GM21360 (cell line): ENCODE results near the gene CMIP.

ENCODE experiments used
- ATAC-seq: cut with Tn5 transposase; IDR thresholded peaks from one replicate; pipeline ENCODE4 v1.9.1; 2021; ENCODE audit warnings: mild to moderate bottlenecking, moderate library complexity; ENCODE audit not compliant: unreplicated experiment

The CMIP gene

DNA sequence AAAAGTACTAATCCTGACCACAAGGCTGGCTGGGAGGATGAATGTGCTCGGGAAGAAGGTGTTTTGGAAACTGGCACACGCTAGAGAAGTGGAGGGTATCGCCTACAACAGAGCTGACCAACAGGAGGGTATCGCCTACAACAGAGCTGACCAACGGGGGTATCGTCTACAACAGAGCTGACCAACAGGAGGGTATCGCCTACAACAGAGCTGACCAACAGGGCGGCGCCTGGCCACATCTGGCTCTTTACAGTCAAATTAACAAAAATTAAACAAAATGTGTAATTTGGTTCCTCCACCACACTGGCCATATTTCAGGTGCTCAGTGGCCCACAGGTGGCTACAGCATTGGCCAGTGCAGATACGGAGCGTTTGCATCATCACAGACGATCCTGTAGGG, 153.5 kb downstream of the CMIP start:
- no peak for ATAC-seq

DNA sequence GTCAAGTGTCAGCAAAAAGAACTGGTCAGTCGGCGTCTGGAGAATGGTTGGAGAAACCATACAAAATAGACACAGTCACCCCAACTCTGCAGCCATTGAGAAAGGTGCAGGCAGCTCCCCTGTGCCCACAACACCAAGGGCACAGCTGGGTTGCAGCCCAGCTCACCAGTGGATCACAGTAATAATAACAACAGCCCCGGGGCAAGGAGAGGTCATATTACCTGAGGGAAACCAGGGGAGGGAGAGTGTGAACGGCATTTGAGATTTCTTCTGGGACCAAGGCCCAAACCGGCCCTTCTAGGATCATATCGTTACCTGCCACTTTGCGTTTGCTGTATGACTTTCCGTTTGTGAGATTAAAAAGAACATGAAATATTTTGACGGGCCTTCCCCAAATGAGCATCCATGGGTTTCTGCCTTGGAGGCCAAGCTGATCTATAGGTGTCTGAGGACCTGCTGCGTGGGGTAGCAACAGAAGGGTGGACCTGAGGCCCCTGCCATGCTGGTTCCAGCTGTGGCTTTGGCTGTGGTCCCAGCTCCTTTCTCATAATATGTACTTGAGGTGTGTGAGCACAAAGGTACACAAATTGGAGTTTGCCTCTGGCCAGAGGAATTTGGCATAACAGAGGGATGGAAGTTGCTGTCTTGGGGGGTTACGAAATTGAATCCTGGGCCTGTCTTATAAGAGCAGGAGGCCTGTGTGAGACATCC, 154.6 kb downstream of the CMIP start:
- no peak for ATAC-seq

DNA sequence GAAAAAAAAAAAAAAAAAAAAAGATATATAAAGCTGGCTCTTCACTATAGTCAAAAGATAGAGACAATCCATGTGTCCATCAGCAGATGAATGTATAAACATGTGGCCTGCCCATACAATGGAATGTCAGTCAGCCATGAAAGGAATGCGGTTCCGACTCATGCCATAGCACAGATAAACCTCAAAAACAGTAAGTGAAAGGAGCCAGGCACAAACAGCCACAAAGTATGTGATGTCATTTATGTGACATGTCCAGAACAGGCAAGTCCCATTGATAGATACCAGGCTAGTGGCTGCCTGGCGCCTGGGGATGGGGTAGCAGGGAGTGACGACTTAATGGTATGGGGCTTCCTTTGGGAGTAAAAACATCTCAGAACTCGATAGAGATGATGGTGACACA, 155.7 kb downstream of the CMIP start:
- no peak for ATAC-seq

DNA sequence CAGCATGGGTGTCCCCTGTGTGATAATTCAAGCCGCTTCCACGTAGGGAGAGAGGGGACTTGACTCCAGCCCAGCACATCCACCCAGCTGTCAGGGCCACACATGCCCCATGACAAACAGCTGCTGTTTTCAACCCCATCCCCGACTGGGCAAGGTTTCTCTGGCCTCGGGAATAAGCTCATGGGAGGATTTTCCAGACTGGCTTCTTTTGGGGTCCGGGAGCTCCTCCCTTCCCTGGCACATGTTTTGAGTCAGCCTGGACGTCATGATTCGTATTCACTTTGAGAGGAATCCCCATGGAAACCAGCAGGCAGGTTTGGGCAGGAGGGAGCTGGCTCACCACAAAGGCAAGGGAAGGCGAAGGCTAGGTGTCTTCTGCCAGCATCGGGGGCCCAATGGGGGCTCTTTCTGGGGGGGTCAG, 156.4 kb downstream of the CMIP start:
- no peak for ATAC-seq

DNA sequence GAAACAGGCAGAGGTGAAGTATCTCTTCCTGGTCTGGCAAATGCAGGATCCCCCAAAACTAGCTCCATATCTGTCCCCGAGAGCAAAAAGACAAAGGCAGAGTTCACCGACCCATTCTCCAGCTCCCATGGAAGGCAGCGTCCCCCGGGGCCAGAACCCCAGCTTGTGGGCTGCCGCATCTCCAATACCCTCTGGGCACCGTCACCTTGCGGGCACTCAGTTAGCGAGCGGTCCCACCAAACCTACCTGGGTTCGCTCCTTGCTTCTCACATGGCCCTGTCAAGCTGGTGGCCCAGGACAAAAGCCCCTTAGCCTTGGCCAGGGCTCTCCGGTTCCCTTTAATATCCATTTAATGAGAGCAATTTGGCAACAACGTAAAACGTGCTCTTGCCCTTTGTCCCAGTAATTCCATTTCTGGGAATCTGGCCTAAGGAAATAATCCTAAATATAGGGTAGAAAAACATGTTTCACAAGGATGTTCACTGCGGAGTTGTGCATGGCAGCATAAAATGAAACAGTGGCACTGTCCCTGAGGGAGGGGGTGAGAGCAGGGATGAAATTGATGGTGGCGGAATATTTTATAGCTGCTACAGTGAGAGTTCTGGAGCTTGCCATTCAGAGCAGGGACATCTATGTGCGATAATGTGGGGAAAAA, 157.1 kb downstream of the CMIP start:
- no peak for ATAC-seq

DNA sequence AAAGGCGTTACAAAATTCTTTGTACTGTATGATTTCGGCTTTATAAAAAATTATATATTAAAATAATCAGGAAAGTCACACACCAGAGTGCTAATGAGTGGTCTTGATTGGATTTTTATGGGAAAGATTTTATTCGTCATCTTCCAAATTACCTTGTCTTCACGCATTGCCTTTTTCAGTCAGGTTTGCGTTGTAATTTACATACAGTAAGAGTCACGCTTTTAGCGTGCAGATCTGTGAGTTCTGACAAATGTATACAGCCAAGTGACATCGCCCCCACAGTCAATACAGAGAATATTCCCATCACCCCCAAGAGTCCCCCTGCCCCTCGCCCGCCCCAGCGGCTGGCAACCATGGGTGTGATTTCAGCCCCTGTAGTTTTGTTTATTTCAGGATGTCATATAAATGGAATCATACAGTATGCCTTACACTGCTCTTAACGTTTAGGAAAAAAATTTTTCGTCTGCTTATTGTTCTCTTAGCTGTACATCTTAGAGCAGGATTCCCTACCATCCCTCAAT, 157.7 kb downstream of the CMIP start:
- no peak for ATAC-seq

DNA sequence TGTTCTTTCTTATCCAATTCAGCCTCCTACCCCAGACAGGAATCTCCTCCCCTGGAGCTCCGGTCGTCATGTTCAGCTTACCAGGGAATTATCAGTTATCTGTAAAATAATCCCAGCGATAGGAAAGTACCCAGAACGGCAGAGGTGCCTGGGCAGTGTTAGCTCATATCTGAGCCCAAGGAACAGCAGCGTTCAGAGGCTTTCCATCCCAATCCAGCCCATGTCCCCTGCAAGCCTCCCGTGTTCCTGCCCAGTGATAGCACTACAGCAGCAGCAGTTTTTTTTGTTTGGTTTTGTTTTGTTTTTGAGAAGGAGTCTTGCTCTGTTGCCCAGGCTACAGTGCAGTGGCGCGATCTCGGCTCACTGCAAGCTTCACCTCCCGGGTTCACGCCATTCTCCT, 158.2 kb downstream of the CMIP start:
- ATAC-seq = no peak

DNA sequence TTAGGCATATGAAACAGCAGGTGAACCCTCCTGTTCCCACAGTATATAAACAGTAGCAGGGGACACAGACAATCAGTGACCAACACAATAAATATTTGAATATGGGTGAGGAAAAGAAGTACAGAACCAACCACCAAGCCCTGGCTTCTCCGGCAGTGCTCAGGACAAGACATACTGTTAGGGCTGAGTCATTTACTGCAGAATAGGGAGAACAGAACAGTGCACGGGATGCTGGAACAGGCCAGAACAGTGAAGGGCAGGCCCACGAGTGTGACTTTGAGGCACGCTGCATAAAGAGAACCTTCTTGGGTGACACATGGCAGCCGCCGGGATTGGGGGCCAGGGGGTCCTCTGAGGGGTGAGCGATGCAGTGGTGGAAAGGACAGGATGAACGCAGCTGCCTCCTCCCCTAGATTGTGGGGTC, 160.4 kb downstream of the CMIP start:
- ATAC-seq = no peak

DNA sequence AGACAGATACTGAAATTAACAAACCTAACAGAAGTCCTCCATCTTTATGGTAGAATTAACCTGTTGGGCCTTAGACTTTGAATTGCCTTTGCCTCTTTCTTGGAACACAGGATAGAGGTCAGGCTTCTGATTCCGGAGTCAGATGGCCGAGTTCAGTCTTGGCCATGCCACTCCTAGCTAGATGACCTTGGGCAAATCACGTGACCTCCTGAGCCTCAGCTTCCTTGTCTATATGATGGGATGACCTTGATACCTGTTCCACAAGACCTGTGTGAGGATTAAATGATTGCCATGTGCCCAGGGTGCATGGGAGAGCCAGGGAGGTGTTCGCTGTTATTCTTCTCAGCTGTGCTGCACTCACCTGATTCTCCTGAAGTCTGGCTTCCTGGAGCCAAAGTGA, 161.4 kb downstream of the CMIP start:
- no peak for ATAC-seq

DNA sequence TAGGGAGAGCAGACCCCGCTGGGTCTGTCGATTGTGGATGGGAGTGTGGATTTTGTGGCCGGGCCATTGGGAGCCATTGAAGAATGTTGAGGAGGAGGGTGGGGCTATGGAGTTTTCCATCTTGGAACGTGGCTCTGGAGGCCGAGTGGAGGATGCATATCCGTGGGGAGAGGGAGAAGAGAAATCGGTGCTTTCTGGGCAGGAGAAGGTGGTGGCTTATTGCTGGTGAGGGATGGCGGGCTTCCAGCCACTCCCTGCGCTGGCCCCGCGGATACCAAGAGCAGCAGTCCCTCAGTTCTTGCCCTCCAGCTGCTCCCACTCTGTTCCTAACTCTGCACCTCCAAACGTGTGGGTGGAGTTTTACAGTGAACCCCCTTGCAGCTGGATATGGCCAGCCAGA, 162.4 kb downstream of the CMIP start:
- ATAC-seq = no peak

DNA sequence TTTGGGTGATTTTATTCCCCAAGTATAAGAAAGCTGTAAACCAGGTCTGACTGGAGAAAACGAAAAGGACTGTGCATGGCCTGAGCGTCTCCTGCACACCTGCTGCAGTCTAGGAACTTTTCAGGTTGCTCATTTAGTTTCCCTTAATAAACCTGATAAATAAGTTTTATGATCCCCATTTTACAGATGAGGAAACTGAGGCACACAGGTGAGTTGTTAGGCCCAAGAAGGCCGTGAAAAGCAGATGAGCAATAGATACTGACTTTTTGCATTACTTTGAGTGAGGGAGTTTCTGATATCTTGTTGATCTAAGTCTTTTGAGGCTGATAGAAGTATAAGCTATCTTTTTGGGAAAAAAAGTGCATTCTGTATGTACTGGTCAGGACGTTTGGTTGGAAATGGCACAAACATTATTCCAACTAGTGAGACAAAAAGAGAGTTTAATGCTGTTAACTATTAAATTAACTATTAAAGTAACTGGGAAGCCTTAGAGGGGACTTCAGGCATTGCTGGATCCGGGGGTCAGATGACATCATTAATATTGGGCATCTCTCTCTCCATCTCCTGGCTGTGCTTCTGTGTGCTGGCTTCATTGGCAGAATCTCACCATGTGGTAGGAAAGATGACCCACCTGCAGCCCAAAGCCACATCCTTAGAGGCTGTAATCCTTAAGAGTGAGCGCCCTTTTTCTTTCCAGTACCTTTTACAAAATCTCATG, 163.4 kb downstream of the CMIP start:
- no peak for ATAC-seq

DNA sequence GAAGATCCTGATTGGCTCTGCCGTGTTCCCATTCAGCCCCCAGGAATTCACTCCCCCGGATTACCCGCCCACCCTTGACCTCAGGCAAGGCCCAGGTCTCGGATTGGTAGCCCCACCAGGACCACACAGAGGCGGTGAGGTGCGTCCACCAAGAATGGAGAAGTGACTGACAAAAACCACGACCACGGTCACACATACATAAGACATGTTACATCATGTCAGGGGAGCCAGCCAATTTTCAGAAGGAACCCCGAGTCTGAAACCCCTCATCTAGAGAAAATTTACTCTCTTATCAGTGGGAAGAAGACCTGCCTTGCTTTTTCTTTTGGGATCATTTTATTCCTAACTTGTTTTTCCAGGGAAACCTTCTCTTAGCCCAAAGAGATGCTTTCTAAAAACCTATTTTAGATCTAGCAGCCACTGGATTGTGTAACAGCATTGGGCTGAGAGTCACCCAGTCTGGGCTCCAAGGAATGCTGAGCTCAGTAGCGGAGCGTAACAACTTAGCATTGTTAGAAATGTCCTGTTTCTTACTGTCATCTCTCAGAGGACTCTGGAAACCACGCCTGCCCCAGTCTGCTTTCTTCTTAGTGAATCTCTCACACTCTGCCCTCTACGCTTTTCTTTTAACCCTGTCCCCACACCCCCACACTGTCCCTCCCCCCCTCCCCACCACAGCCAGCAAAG, 164.1 kb downstream of the CMIP start:
- no peak for ATAC-seq

DNA sequence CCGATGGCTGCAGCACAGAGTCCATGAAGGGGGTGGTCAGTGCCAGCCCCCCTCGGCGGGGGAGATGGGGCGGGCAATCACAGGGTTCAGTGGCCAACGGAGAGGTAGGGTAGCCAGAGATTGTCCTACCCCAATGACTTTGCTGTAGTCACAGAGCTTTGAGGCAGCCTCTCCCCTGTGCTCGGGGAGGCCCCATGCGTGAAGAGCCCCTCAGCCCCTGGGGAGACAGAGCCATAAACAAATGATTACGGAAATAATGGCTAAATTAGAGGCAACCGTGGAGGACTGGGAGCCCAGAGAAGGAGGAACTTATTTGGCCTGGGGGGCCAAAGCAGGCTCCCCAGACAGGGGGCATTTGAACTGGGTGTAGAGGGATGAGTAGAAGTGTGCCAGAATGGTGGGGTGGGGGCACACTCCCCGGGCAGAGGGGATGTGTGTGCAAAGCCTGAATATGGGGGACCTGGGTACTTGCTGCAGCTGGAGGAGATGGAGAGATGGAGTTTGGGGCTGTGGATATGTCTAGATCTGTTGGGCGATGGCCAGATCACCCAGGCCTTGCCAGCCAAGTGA, 164.8 kb downstream of the CMIP start:
- ATAC-seq = no peak

DNA sequence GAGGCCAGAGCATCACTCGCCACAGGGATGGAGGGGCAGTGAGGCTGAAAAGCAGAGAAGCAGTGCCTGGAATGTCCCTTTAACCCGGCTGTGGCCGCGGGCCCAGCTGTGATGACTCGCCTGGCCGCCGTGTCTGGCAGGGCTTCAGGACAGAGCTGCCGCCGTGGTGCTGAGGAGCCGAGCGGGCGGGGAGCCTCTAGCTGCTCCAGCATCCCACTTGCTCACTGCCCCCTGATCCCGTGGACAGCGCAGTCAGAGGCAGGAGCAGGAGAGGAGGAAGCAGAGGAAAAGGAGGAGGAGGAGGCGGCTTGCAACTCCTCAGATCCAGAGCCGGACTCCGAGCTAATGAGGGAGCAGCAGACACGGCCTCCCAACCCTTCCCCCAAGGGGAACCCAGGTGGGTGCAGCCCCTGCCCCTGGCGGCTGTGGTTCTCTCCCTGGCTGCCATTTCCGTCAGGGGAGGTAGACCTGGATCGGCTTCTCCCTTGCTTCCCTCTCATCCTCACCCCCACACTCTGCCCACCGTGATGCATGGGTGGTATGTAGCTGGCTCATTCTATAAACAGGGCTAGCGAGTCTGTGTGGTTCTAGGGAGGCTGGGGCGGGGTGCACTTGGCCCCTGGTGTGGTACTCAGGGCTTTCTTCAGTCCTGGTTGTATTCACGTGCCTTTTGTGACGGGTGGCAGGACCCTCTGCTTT, 165.7 kb downstream of the CMIP start:
- no peak for ATAC-seq

DNA sequence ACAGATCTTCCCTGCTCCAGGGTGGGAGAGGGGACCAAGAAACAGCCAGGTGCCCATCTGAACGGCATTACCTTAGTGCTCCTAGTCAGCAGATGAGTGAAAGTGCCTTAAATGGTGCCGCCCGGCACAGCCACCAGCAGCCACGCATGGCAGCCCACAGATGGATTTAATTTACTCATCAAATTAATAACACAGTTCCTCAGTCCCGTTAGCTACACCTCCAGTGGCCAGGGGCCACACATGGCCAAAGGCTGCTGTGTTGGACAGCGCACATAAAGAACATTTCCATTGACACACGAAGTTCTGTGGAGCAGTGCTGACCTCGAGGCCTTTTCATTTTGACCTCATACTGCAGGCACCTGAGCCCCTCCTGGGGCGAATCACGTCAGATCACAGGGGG, 166.3 kb downstream of the CMIP start:
- ATAC-seq = no peak

DNA sequence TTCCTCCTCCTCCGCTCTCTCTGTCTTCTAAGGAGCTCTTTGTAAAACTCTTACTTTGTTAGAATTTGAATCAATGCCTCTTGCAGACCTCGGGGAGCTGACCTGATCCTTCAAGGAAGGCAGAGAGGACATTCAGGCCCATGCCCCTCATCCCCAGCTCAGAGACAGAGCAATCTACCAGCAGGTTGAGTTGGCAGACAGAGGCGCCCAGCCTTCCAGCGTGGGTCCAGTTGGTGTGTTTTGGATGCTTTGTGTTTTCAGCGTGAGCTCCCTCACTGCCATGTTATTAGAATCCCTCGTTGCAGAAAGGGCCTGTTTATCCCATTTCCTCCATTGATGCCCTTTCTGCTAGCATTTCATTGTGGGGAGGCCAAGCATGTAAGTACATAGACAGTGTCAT, 167.1 kb downstream of the CMIP start:
- ATAC-seq = no peak

DNA sequence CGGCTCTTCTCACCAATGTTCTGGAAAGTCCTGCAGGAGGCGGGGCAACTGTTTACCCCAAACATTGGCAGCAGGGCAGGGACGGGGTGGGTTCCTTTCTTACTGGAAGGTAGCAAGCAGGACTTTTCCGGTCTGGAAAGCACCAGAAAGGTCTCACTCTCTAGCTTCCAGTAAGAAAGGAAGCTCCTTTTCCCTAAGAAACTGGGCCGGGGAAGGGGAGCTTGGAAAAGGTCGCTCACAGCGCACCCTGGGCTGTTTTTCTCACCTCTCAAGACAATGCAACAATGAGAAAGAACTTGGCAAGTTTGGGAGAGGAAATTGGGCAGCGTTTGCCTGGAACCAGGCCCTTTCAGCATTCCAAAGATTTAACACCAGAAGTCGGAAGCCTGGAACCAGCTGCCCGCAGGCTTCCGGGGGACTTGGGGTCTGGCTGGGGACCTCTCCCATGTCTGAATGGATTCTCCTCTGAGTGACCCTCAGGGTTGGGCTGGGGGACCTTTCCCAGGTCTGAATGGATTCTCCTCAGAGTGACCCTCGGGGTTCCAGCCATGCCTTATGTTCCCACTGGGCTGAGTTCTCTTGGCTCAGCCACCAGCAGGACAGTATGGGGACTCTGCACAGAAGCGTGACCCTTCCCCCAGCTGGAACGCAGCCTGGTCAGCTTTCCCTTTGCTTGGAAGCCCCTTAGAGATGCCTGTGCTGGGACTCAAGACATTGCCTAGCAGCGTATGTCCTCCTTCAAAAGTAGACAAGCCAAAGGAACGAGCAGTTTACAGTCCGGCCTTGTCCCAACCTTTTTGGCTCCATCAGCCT, 167.9 kb downstream of the CMIP start:
- ATAC-seq = no peak

DNA sequence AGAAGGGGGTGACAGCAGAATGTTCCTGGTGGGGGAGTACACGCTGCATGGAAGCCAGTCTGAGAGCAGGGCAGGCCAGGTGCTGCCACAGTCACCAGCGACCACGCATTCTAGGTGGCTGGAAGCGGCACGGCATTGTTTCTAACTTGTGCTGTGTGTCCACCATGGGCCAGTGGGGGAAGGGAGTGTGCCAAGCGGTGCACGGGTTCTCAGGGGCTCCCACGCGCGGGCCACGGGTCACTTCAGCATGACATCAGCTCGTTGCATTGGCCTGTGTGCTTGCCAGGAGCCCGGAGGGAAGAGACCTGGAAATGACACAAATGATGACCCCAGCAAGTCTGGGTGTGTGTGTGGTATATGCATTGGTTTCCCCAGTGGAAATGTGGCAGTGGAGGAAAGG, 169.6 kb downstream of the CMIP start:
- no peak for ATAC-seq

DNA sequence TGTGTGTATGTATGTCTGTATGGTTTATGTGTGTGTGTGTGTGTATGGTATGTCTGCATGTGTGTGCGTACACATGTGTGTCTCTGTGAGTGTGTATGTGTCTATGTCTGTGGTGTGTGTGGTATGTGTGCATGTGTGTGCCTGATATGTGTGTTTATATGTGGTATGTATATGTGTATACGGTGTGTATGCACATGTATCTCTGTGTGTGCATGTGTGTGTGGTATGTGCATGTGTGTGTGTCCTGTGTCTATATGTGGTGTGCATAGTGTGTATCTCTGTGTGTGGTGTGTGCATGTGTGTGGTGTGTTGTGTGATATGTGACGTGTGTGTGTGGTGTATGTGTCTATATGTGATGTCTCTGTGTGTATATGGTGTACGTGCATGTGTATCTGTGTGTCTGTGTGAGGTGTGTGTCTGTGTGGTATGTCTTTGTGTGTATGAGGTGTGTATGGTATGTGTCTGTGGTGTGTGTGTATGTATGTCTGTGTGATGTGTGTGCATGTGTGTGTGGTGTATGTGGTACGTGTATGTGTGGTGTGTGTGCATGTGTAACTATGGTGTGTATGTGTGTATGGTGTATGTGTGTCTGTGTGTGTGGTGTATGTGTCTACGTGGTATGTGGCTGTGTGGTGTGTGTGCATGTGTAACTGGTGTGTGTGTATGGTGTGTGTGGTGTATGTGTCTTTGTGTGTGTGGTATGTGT, 170.2 kb downstream of the CMIP start:
- no peak for ATAC-seq
